ENCODE data around the gene IL4. TPM values are rescaled to one million over a fixed set of nuclear protein-coding genes. Genes with fewer than 3 reads are reported as not detected.

IL4 gene
- total RNA-seq, 3 donors from 2014 or later (not counting 1 experiment from before 2014, with no cell fraction given): 8.1 TPM; not detected in 2

DNA sequence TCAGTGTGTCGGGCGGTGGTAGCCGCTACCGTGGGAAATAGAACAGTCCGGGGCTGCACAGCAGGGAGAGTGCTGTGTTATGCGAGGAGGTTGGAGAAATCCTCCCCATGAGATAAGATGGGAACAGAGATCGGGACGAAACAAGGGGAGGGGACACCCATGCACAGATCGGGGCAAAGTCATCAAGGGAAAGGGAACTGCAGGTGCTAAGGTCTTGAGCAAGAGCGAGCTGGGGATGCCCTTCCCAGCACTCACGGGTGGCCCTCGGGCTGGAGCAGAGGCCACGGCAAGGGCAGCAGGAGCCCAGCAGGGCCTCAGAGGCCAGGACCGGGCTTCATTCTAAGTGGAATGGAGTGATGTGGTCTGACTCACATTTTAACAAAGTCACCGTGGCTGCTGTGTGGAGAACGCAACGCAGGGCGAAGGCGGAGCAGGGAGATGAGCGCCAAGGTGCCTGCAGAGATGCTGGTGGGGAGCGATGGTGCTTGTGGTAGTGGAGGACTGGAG lies 8.2 kb upstream of the IL4 start:
- no peaks in the 10 kb centered on the region for H3K36me3 Mint-ChIP-seq
- no peak overlapping the region for H3K27ac ChIP-seq (ENCODE audit: low read length)
- 95% methylated on average over 20 of the region's 21 CpGs for WGBS (ENCODE audit: insufficient coverage)
- H3K27me3 Mint-ChIP-seq (ENCODE audit: low read depth in 2 of 2): peaks cover 0 to 4% of the 10 kb centered on the region in 2 donors
- ATAC-seq (no peak), DNase-seq (no peak)
- H3K4me3 Mint-ChIP-seq: no peak overlapping the region
- H3K9me3 Mint-ChIP-seq: no peaks in the 10 kb centered on the region
- no peaks in the 10 kb centered on the region for H3K36me3 ChIP-seq (ENCODE audit: control insufficient read depth, insufficient read depth, low read length)
- intact Hi-C loops (cut with micrococcal nuclease): no loop called here
- no peaks in the 10 kb centered on the region for H3K27me3 ChIP-seq (ENCODE audit: control insufficient read depth, insufficient read depth, low read length)
- peaks cover 0 to 14% of the 10 kb centered on the region in 2 donors for H3K4me1 Mint-ChIP-seq
- H3K9me3 ChIP-seq (ENCODE audit: control insufficient read depth, insufficient read depth, low read length): no peaks in the 10 kb centered on the region
- TF ChIP-seq, protein P1, sequence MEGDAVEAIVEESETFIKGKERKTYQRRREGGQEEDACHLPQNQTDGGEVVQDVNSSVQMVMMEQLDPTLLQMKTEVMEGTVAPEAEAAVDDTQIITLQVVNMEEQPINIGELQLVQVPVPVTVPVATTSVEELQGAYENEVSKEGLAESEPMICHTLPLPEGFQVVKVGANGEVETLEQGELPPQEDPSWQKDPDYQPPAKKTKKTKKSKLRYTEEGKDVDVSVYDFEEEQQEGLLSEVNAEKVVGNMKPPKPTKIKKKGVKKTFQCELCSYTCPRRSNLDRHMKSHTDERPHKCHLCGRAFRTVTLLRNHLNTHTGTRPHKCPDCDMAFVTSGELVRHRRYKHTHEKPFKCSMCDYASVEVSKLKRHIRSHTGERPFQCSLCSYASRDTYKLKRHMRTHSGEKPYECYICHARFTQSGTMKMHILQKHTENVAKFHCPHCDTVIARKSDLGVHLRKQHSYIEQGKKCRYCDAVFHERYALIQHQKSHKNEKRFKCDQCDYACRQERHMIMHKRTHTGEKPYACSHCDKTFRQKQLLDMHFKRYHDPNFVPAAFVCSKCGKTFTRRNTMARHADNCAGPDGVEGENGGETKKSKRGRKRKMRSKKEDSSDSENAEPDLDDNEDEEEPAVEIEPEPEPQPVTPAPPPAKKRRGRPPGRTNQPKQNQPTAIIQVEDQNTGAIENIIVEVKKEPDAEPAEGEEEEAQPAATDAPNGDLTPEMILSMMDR (IDR thresholded peaks at IDR 0.05): no peak
- H3K4me1 ChIP-seq (ENCODE audit: control insufficient read depth, insufficient read depth, low read length): peaks cover 23% of the 10 kb centered on the region
- no peak overlapping the region for H3K27ac Mint-ChIP-seq
- H3K4me3 ChIP-seq (ENCODE audit: low read length): no peak overlapping the region

DNA sequence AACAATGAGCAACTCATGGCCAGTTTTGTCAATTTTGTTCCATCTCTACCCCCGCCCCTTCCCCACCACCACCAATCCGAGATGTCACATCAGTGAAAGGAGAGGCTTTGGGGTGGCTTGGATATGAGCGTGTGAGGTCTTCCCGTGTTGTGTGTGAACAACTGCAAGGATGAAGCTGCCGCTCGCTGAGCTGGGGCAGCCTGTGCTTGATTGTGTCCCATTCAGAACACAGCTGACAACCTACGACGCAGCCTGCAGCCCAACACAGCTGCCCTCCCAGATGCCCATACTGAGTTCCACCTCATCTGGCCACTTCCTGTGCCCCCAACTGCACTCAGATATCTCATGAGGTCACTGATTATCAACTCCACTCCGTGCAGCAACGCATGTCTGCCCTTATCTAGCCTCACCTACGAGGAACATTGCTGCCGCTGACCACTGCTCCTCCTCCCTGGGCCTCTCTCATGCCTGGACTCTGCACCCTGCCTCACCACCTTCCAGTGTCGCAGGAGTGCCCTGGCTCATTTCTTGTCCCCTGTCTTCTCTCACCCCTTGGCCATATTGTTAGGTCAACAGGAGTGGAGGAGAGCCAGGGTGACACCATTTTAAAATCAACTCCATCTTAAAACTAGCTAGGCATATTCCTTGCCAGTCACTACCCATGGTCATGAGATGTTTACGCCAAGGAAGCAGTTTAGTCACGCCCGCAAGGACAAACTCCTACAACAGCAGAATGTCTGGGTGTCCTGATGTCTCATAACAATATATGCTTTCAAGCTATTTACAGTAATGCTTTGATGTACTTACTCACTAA lies 7.3 kb upstream of the IL4 start:
- H3K27ac Mint-ChIP-seq: no peak overlapping the region
- peak in 1 of 3 donors; percentile 75 for ATAC-seq

DNA sequence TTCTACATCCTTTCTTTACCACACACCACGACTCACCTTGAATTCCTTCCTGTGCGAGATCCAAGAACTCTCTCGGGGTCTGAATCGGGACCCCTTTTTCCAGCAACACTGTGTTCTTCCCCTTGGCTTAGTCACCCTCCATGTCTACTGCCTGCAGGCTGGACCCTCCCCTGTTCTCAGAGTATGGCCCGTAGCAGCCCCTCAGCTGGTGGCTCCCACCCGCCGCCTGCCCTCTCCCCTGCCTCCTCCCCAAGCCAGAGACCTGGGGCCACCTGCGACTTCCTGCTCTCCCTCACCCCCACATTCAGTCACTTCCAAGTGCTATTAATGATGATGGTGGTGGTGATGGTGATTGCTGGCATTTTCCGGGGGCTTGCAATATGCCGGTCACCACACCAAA lies 6.5 kb upstream of the IL4 start:
- H3K27ac Mint-ChIP-seq: no peak overlapping the region
- no peak for ATAC-seq
- Histone ChIP-seq H3K27me3 (ENCODE audit: control insufficient read depth, insufficient read depth, low read length) (no peaks in the 10 kb centered on the region), H3K4me1 (ENCODE audit: control insufficient read depth, insufficient read depth, low read length) (peaks cover 23% of the 10 kb centered on the region), H3K27ac (ENCODE audit: low read length) (no peak overlapping the region), H3K4me3 (ENCODE audit: low read length) (no peak overlapping the region), H3K36me3 (ENCODE audit: control insufficient read depth, insufficient read depth, low read length) (no peaks in the 10 kb centered on the region), H3K9me3 (ENCODE audit: control insufficient read depth, insufficient read depth, low read length) (no peaks in the 10 kb centered on the region)
- no peaks in the 10 kb centered on the region for H3K9me3 Mint-ChIP-seq
- H3K4me1 Mint-ChIP-seq: peaks cover 0 to 14% of the 10 kb centered on the region in 2 donors
- TF ChIP-seq, protein P1 (IDR thresholded peaks at IDR 0.05): no peak
- peaks cover 0 to 4% of the 10 kb centered on the region in 2 donors for H3K27me3 Mint-ChIP-seq (ENCODE audit: low read depth in 2 of 2)
- no peak for DNase-seq
- intact Hi-C loops (cut with micrococcal nuclease): no loop called here
- no peak overlapping the region for H3K4me3 Mint-ChIP-seq
- no peaks in the 10 kb centered on the region for H3K36me3 Mint-ChIP-seq
- 83% methylated on average over 7 of the region's 10 CpGs for WGBS (ENCODE audit: insufficient coverage)

More for the DNA sequence above, 7.3 kb upstream of the IL4 start:
- Histone ChIP-seq H3K9me3 (ENCODE audit: control insufficient read depth, insufficient read depth, low read length) (no peaks in the 10 kb centered on the region), H3K4me3 (ENCODE audit: low read length) (no peak overlapping the region), H3K27ac (ENCODE audit: low read length) (no peak overlapping the region), H3K27me3 (ENCODE audit: control insufficient read depth, insufficient read depth, low read length) (no peaks in the 10 kb centered on the region), H3K36me3 (ENCODE audit: control insufficient read depth, insufficient read depth, low read length) (no peaks in the 10 kb centered on the region), H3K4me1 (ENCODE audit: control insufficient read depth, insufficient read depth, low read length) (peaks cover 23% of the 10 kb centered on the region)
- Mint-ChIP-seq H3K36me3 (no peaks in the 10 kb centered on the region), H3K4me3 (no peak overlapping the region), H3K4me1 (peaks cover 0 to 14% of the 10 kb centered on the region in 2 donors), H3K9me3 (no peaks in the 10 kb centered on the region), H3K27me3 (ENCODE audit: low read depth in 2 of 2) (peaks cover 0 to 4% of the 10 kb centered on the region in 2 donors)
- 92% methylated on average over 13 of the region's 16 CpGs for WGBS (ENCODE audit: insufficient coverage)
- intact Hi-C loops (cut with micrococcal nuclease): no loop called here
- TF ChIP-seq, protein P1 (IDR thresholded peaks at IDR 0.05): no peak
- no peak for DNase-seq
